ENCODE measurements around the gene TINCR. TPM values are rescaled to one million over a fixed set of nuclear protein-coding genes. Genes with fewer than 3 reads are reported as not detected.

The TINCR gene
- total RNA-seq, 1 experiment from 2014 or later: 0.17 TPM

DNA sequence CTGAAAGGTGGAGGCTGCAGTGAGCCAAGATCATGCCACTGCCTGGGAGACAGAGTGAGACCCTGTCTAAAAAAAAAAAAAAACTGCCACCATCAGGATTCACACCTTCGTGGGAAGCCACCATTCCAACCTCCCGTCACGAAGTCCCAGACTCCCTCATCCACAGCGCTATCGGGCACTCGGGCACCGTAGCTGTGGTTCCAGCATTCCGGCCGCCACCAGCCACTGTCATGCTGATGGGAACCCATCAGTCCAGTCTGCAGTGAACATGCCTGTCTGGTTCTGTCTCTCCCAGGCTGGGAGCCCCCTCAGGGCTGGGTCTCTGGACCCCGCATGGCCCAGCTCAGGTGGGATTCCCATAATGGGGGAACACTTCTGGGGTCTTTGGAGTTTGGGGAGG is 27.5 kb downstream of the TINCR start:
- TF ChIP-seq, protein P1, sequence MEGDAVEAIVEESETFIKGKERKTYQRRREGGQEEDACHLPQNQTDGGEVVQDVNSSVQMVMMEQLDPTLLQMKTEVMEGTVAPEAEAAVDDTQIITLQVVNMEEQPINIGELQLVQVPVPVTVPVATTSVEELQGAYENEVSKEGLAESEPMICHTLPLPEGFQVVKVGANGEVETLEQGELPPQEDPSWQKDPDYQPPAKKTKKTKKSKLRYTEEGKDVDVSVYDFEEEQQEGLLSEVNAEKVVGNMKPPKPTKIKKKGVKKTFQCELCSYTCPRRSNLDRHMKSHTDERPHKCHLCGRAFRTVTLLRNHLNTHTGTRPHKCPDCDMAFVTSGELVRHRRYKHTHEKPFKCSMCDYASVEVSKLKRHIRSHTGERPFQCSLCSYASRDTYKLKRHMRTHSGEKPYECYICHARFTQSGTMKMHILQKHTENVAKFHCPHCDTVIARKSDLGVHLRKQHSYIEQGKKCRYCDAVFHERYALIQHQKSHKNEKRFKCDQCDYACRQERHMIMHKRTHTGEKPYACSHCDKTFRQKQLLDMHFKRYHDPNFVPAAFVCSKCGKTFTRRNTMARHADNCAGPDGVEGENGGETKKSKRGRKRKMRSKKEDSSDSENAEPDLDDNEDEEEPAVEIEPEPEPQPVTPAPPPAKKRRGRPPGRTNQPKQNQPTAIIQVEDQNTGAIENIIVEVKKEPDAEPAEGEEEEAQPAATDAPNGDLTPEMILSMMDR (conservative IDR thresholded peaks at IDR 0.05): no peak
- Histone ChIP-seq H2BK12ac (ENCODE audit: insufficient read length, low read depth, low read length) (no peak overlapping the region), H2BK5ac (ENCODE audit: insufficient read length, low read length) (no peak overlapping the region), H2BK120ac (ENCODE audit: low read depth, low read length, poor library complexity, severe bottlenecking) (no peak overlapping the region), H3K27ac (ENCODE audit: insufficient read length, low read depth, low read length) (no peak overlapping the region), H4K8ac (replicated peaks; ENCODE audit: insufficient read length, low read depth, low read length) (no peak overlapping the region), H3K56ac (ENCODE audit: insufficient read length, low read depth, low read length) (no peak overlapping the region), H3K9ac (ENCODE audit: extremely low read depth, insufficient read length, low read length) (no peak overlapping the region), H4K91ac (ENCODE audit: insufficient read length, low read depth, low read length) (no peak overlapping the region), H4K20me1 (ENCODE audit: control insufficient read depth, insufficient read depth, insufficient read length) (no peaks in the 10 kb centered on the region), H2BK20ac (ENCODE audit: low read depth, low read length, poor library complexity, severe bottlenecking) (no peak overlapping the region), H3K4me2 (ENCODE audit: insufficient read depth, insufficient read length, low read length) (no peak overlapping the region), H3K18ac (ENCODE audit: insufficient read length, low read depth, low read length) (no peak overlapping the region), H2AFZ (ENCODE audit: low read length) (no peak overlapping the region), H3K23ac (ENCODE audit: insufficient read length, low read depth, low read length) (no peak overlapping the region), H3K4ac (ENCODE audit: low read depth, low read length) (no peak overlapping the region), H2BK15ac (ENCODE audit: low read depth, low read length) (no peak overlapping the region), H3K9me3 (ENCODE audit: control insufficient read depth, low read depth, low read length) (no peaks in the 10 kb centered on the region), H3K79me1 (ENCODE audit: insufficient read depth, low read depth, low read length, poor library complexity, severe bottlenecking) (no peaks in the 10 kb centered on the region), H4K5ac (ENCODE audit: insufficient read length, low read depth, low read length) (no peak overlapping the region), H3K4me1 (ENCODE audit: insufficient read depth, low read length) (peaks cover 2% of the 10 kb centered on the region; the same call in 1 of the 2 replicates), H3T11ph (ENCODE audit: low read length) (no peak overlapping the region), H3K79me2 (ENCODE audit: insufficient read depth, low read length) (no peaks in the 10 kb centered on the region), H2AK5ac (ENCODE audit: insufficient read length, low read length) (no peak overlapping the region), H3K27me3 (ENCODE audit: insufficient read depth, low read length) (no peaks in the 10 kb centered on the region), H3K23me2 (ENCODE audit: insufficient read length, low read depth, low read length, poor library complexity, severe bottlenecking) (no peaks in the 10 kb centered on the region), H3K14ac (ENCODE audit: insufficient read depth, low read length) (no peak overlapping the region)
- no peak overlapping the region for H3K4me3 Mint-ChIP-seq
- no peak overlapping the region for H3K27ac Mint-ChIP-seq
- H3K27me3 Mint-ChIP-seq (ENCODE audit: low read depth): peaks cover 56% of the 10 kb centered on the region
- peaks cover 12 to 25% of the 10 kb centered on the region in 2 experiments for H3K4me1 Mint-ChIP-seq
- no peak for DNase-seq
- no CpG with 5 or more reads among the region's 10 CpGs for WGBS (ENCODE audit: extremely low coverage, insufficient read length, low lambda C conversion rate)
- H3K36me3 Mint-ChIP-seq (ENCODE audit: insufficient read depth in 1 of 3, low read depth in 3 of 3): peaks cover under 1 to 3% (median under 1%) of the 10 kb centered on the region in 3 experiments; a peak in 6 of 7 replicates
- H3K9me3 Mint-ChIP-seq: peaks cover 3 to 7% of the 10 kb centered on the region in 2 experiments
